Endodermal cell (in vitro differentiated cells): Measurements from ENCODE around the gene C2orf92. TPM values are rescaled to one million over a fixed set of nuclear protein-coding genes. Genes with fewer than 3 reads are reported as not detected.
A peak's percentile ranks its signal among the peaks of the same experiment; 100 is the strongest.

Experiments
- DNase-seq: peaks from one replicate; pipeline ENCODE4 v3.0.0-alpha.2; 2017
- H3K27ac ChIP-seq: 2 replicates; pipeline ENCODE4 v1.5.1; 2013; ENCODE audit warnings: mild to moderate bottlenecking, low read depth, low read length, moderate library complexity
- H3K27me3 ChIP-seq: 2 replicates; pipeline ENCODE4 v1.6.1; 2013; ENCODE audit warnings: mild to moderate bottlenecking, low read length, moderate library complexity; ENCODE audit not compliant: insufficient read depth, control insufficient read depth, poor library complexity, severe bottlenecking
- H3K36me3 ChIP-seq: 2 replicates; pipeline ENCODE4 v1.7.0; 2013; ENCODE audit warnings: mild to moderate bottlenecking, low read length, moderate library complexity; ENCODE audit not compliant: control insufficient read depth, insufficient read depth
- H3K4me1 ChIP-seq: one replicate; pipeline ENCODE4 v1.7.0; 2013; ENCODE audit warnings: low read length; ENCODE audit not compliant: control insufficient read depth, insufficient read depth
- H3K4me3 ChIP-seq: 2 replicates; pipeline ENCODE4 v1.5.1; 2013; ENCODE audit warnings: mild to moderate bottlenecking, low read length, moderate library complexity
- H3K9ac ChIP-seq: 2 replicates; pipeline ENCODE4 v1.6.1; 2013; ENCODE audit warnings: mild to moderate bottlenecking, low read length, moderate library complexity; ENCODE audit not compliant: poor library complexity, severe bottlenecking; ENCODE audit errors: extremely low read depth
- H3K9me3 ChIP-seq: 2 replicates; pipeline ENCODE4 v1.6.1; 2013; ENCODE audit warnings: mild to moderate bottlenecking, low read length, moderate library complexity; ENCODE audit not compliant: control insufficient read depth
- H3K27ac Mint-ChIP-seq: 2 replicates; pipeline ENCODE4 v1.8.0; 2020; ENCODE audit warnings: mixed read lengths
- H3K27me3 Mint-ChIP-seq: 2 replicates; pipeline ENCODE4 v1.8.0; 2021; ENCODE audit warnings: mild to moderate bottlenecking, mixed read lengths; ENCODE audit not compliant: insufficient read depth
- H3K36me3 Mint-ChIP-seq: 2 replicates; pipeline ENCODE4 v1.8.0; 2020; ENCODE audit warnings: low read depth, mixed read lengths
- H3K4me1 Mint-ChIP-seq: 2 replicates; pipeline ENCODE4 v1.8.0; 2020; ENCODE audit warnings: mixed read lengths
- H3K4me3 Mint-ChIP-seq: 2 replicates; pipeline ENCODE4 v1.8.0; 2020; ENCODE audit warnings: mild to moderate bottlenecking, moderate library complexity, mixed read lengths
- H3K9me3 Mint-ChIP-seq: 2 replicates; pipeline ENCODE4 v1.8.0; 2020; ENCODE audit warnings: mild to moderate bottlenecking, mixed read lengths
- WGBS, 2 experiments: methylation state at CpG; one replicate each; pipeline versions ENCODE4 v1.1.5 to v1.1.7; 2013; ENCODE audit warnings: missing lambda C conversion rate in 2 of 2, mixed read lengths in 1 of 2; ENCODE audit not compliant: insufficient coverage in 1 of 2, insufficient read length in 1 of 2; 5-methylcytosine and 5-hydroxymethylcytosine counted together
- total RNA-seq, 2 donors: library from RNA; stranded (reverse); fragmentation: NEBNext Ultra II Directional in 1 of 2; extraction: Animal tissue kit (Norgen Biotek cat#: 25700) in 1 of 2; gene quantifications; 2 replicates in 1 of 2; 3 replicates in 1 of 2; pipeline ENCODE4 v1.2.1, GENCODE V29; 2021
- TF ChIP-seq, protein P1 (sequence below): fragments of 200-600 bp; sonication (generic); conservative IDR thresholded peaks from 2 replicates; pipeline ENCODE4 v1.5.0; 2021; ENCODE audit warnings: antibody characterized with exemption, mild to moderate bottlenecking

Gene C2orf92
- total RNA-seq, 2 donors from 2014 or later, result 12.5 to 17.4 TPM

DNA sequence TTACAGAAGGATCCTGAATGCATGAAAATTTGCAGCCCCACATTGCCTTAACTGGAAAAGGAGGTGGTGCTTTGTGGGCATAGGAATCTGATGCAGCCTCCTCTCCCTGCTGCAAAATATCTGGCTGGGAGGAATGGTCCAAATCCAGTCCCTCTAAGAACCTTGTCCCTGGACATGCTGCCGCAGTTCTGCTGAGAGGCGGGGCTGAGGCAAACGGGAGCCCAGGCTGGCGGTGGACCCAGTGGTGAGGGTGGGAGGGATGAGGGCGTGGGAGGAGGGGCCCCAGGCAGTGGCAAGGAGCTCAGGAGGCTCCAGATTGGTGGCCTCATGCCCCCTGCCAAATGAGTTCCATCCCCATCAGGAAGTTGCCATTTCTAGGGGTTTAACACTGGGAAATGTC, 80.1 kb downstream of the C2orf92 start:
- peaks cover 20% of the 10 kb centered on the region for H3K36me3 Mint-ChIP-seq
- peaks cover 21% of the 10 kb centered on the region for H3K4me1 Mint-ChIP-seq
- Histone ChIP-seq H3K9ac (no peak overlapping the region), H3K4me1 (peaks cover 6% of the 10 kb centered on the region), H3K9me3 (no peaks in the 10 kb centered on the region), H3K27ac (no peak overlapping the region), H3K36me3 (peaks cover 39% of the 10 kb centered on the region), H3K27me3 (no peaks in the 10 kb centered on the region), H3K4me3 (no peak overlapping the region)
- H3K27me3 Mint-ChIP-seq, result no peaks in the 10 kb centered on the region
- no peak overlapping the region for H3K4me3 Mint-ChIP-seq
- H3K27ac Mint-ChIP-seq, result no peak overlapping the region
- WGBS, 2 experiments, result 82% methylated on average over 5 of the region's 5 CpGs; no CpG with 5 or more reads in 1 of the 2 experiments
- DNase-seq, result peak; percentile 71
- TF ChIP-seq, protein P1, sequence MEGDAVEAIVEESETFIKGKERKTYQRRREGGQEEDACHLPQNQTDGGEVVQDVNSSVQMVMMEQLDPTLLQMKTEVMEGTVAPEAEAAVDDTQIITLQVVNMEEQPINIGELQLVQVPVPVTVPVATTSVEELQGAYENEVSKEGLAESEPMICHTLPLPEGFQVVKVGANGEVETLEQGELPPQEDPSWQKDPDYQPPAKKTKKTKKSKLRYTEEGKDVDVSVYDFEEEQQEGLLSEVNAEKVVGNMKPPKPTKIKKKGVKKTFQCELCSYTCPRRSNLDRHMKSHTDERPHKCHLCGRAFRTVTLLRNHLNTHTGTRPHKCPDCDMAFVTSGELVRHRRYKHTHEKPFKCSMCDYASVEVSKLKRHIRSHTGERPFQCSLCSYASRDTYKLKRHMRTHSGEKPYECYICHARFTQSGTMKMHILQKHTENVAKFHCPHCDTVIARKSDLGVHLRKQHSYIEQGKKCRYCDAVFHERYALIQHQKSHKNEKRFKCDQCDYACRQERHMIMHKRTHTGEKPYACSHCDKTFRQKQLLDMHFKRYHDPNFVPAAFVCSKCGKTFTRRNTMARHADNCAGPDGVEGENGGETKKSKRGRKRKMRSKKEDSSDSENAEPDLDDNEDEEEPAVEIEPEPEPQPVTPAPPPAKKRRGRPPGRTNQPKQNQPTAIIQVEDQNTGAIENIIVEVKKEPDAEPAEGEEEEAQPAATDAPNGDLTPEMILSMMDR, result no peak
- H3K9me3 Mint-ChIP-seq, result no peaks in the 10 kb centered on the region

DNA sequence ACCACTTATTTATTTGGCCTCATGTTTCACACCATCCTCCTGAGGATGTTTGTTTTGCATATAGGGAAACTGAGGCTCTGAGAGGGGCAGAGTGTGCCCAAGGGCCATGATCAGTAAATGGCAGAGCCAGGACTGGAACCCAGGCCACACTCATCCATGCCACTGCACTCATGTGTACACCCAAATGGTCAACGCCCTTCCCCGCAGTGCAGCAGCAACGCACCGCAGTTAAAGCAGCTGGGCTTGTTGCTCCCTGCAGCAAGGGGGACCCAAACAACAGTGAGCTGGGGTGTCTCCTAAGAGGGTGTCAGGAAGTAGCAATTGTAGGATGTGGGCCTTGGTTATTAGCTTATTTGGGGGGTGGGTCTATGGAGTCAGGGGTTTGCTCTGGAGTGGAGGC, 80.5 kb downstream of the C2orf92 start:
- Mint-ChIP-seq H3K27me3 (no peaks in the 10 kb centered on the region), H3K9me3 (no peaks in the 10 kb centered on the region), H3K4me1 (peaks cover 21% of the 10 kb centered on the region), H3K27ac (no peak overlapping the region), H3K4me3 (no peak overlapping the region), H3K36me3 (peaks cover 25% of the 10 kb centered on the region)
- no peak for DNase-seq
- Histone ChIP-seq H3K9ac (no peak overlapping the region), H3K9me3 (no peaks in the 10 kb centered on the region), H3K36me3 (peaks cover 43% of the 10 kb centered on the region), H3K27ac (no peak overlapping the region), H3K4me1 (peaks cover 6% of the 10 kb centered on the region), H3K4me3 (no peak overlapping the region), H3K27me3 (no peaks in the 10 kb centered on the region)
- 98% methylated on average over 4 of the region's 4 CpGs; no CpG with 5 or more reads in 1 of the 2 experiments for WGBS, 2 experiments
- TF ChIP-seq, protein P1, result no peak

DNA sequence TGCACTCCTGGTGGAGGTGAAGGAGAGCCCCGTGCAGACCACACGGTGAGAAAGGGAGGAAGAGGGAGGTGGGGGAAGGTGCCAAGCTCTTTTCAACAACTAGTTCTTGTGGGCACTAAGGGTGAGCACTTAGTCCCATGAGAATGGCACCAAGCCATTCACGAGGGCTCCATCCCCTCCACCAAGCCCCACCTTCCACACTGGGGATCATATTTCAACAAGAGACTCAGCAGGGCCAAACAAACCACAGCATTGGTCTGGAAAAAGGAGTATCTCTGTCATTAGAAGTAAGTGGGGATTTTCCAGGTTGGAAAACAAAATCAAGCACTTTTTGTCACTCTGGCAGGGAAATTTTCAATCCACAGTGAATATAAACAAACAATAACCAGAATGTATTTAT, 82.2 kb downstream of the C2orf92 start:
- Mint-ChIP-seq H3K36me3 (peaks cover 34% of the 10 kb centered on the region), H3K9me3 (no peaks in the 10 kb centered on the region), H3K27me3 (no peaks in the 10 kb centered on the region), H3K27ac (peak overlapping the region; percentile 59), H3K4me3 (no peak overlapping the region), H3K4me1 (peaks cover 21% of the 10 kb centered on the region)
- Histone ChIP-seq H3K9me3 (no peaks in the 10 kb centered on the region), H3K27me3 (no peaks in the 10 kb centered on the region), H3K9ac (no peak overlapping the region), H3K36me3 (peaks cover 58% of the 10 kb centered on the region), H3K4me3 (no peak overlapping the region), H3K4me1 (peaks cover 6% of the 10 kb centered on the region), H3K27ac (no peak overlapping the region)
- DNase-seq, result no peak
- WGBS, 2 experiments, result 67% methylated on average over 3 of the region's 3 CpGs; no CpG with 5 or more reads in 1 of the 2 experiments
- TF ChIP-seq, protein P1, result no peak

Other genes with a start within 250 kb of the C2orf92 start
- gene ANKRD36B, start 79.8 kb upstream of the C2orf92 start, total RNA-seq, result 10 to 100 TPM; 41.8 to 53.9 TPM
- 100 to 1,000 TPM; 211 to 233 TPM for gene COX5B, start 23.7 kb upstream of the C2orf92 start, total RNA-seq
- 10 to 100 TPM; 71.8 to 75.0 TPM for gene ACTR1B, start 5.7 kb upstream of the C2orf92 start, total RNA-seq
- gene ZAP70, start 43.9 kb downstream of the C2orf92 start, total RNA-seq, result 10 to 100 TPM in 1 of 2 donors, 1 to 10 TPM in 1; 8.3 to 10.4 TPM